HepG2 (cell line): Measurements from ENCODE around the gene BYSL. TPM values are rescaled to one million over a fixed set of nuclear protein-coding genes. Genes with fewer than 3 reads are reported as not detected.

Experiments used
- ATAC-seq: fragments of 200-7000 bp; cut with Tn5 transposase; 3 replicates; pipeline ENCODE4 v1.9.1; 2020; ENCODE audit warnings: mild to moderate bottlenecking, moderate library complexity
- BruUV-seq: library from RNA; stranded (reverse); fragments of 400-500 nt; replicated peaks from 2 replicates; lab custom pipeline; 2021; lab: Mats Ljungman, UMichigan
- CTCF ChIA-PET: fragments of 300-600 bp; formaldehyde crosslinking; extraction: SDS; loops from one replicate; lab custom pipeline; 2021; ENCODE audit warnings: low total read pairs, inconsistent platforms, low intra/inter-chr PET ratio; lab: Yijun Ruan, JAX
- POLR2A ChIA-PET: fragments of 350-600 bp; sonication (Branson Sonifier 250); formaldehyde crosslinking; loops from one replicate; lab custom pipeline; 2020; ENCODE audit warnings: antibody characterized with exemption, inconsistent platforms; lab: Yijun Ruan, JAX
- DNase-seq: peaks from one replicate; pipeline ENCODE4 v3.0.0-alpha.2; 2015; ENCODE audit warnings: low spot score
- FAIRE-seq: peaks from 3 replicates; lab custom pipeline; 2011; peaks lifted over from hg19 to GRCh38; lab: Jason Lieb, UNC
- H2AFZ ChIP-seq: one replicate; pipeline ENCODE4 v1.6.1; 2011; ENCODE audit warnings: low read length, inconsistent platforms
- H3K27ac ChIP-seq: fragments of 300-600 bp; 3 replicates; pipeline ENCODE4 v1.8.0; 2011; ENCODE audit warnings: mixed run types, mild to moderate bottlenecking, mixed read lengths, low read length, inconsistent platforms; ENCODE audit not compliant: insufficient read depth; ENCODE audit errors: extremely low read length
- H3K27me3 ChIP-seq, 2 experiments: fragments of 200-600 bp in 1 of 2; 2 replicates in 1 of 2; 3 replicates in 1 of 2; pipeline versions ENCODE4 v1.6.0 to v1.8.0; 2011; ENCODE audit warnings: low read length in 2 of 2, mild to moderate bottlenecking in 2 of 2, moderate library complexity in 2 of 2, inconsistent platforms in 1 of 2; ENCODE audit not compliant: insufficient read depth in 2 of 2, control insufficient read depth in 1 of 2
- H3K36me3 ChIP-seq, 2 experiments: fragments of 200-600 bp in 1 of 2; replicated peaks in 1 of 2; 2 replicates in 1 of 2; 3 replicates in 1 of 2; pipeline versions ENCODE4 v1.5.1 to v1.8.0; 2011; ENCODE audit warnings: low read length in 2 of 2, inconsistent platforms in 1 of 2; ENCODE audit not compliant: insufficient read depth in 2 of 2, control insufficient read depth in 1 of 2
- H3K4me1 ChIP-seq: 2 replicates; pipeline ENCODE4 v1.5.1; 2012; ENCODE audit warnings: low read length, inconsistent platforms; ENCODE audit not compliant: insufficient read depth
- H3K4me2 ChIP-seq: 2 replicates; pipeline ENCODE4 v1.6.0; 2011; ENCODE audit warnings: low read depth, low read length, inconsistent platforms
- H3K4me3 ChIP-seq, 3 experiments: fragments of 200-600 bp in 1 of 3; sonication (generic), shearing (Covaris generic) in 1 of 3; replicated peaks in 1 of 3; 2 replicates each; pipeline ENCODE4 v1.5.1; 2011 to 2016; ENCODE audit warnings: low read length in 3 of 3, inconsistent platforms in 2 of 3, low read depth in 2 of 3, mild to moderate bottlenecking in 2 of 3, control low read depth in 1 of 3, mixed read lengths in 1 of 3; ENCODE audit not compliant: insufficient read depth in 1 of 3
- H3K79me2 ChIP-seq: one replicate; pipeline ENCODE4 v1.6.1; 2011; ENCODE audit warnings: low read length, inconsistent platforms; ENCODE audit not compliant: insufficient read depth
- H3K9ac ChIP-seq: 2 replicates; pipeline ENCODE4 v1.6.0; 2011; ENCODE audit warnings: mild to moderate bottlenecking, low read depth, low read length, inconsistent platforms; ENCODE audit not compliant: insufficient read depth
- H3K9me3 ChIP-seq: 2 replicates; pipeline ENCODE4 v1.5.1; 2012; ENCODE audit warnings: mild to moderate bottlenecking, low read length
- H4K20me1 ChIP-seq: 2 replicates; pipeline ENCODE4 v1.6.0; 2011; ENCODE audit warnings: inconsistent platforms, mild to moderate bottlenecking, low read length, moderate library complexity; ENCODE audit not compliant: insufficient read depth
- ATF7 ChIP-seq, 2 experiments: fragments of 450-650 bp in 1 of 2; sonication (generic) in 1 of 2; formaldehyde crosslinking in 1 of 2; IDR thresholded peaks; 2 replicates each; pipeline versions ENCODE4 v1.4.0 to v1.6.1; 2016 to 2020; ENCODE audit warnings: antibody characterized with exemption in 1 of 2, mild to moderate bottlenecking in 1 of 2, missing genetic modification reagents in 1 of 2
- BRF2 ChIP-seq: sonication (generic); formaldehyde crosslinking; IDR thresholded peaks from 2 replicates; pipeline ENCODE4 v1.8.1; 2022; ENCODE audit warnings: mild to moderate bottlenecking, missing genetic modification reagents
- CREM ChIP-seq, 2 experiments: sonication (generic) in 1 of 2; formaldehyde crosslinking in 1 of 2; IDR thresholded peaks; 2 replicates each; pipeline versions ENCODE4 v1.4.0 to v1.6.1; 2016 to 2020; ENCODE audit warnings: antibody characterized with exemption in 1 of 2, mild to moderate bottlenecking in 1 of 2, missing genetic modification reagents in 1 of 2
- DBP ChIP-seq: sonication (generic); formaldehyde crosslinking; IDR thresholded peaks from 2 replicates; pipeline ENCODE4 v1.4.0; 2020; ENCODE audit warnings: missing genetic modification reagents; ENCODE audit errors: not compliant biosample characterization
- GATAD2A ChIP-seq: IDR thresholded peaks from 2 replicates; pipeline ENCODE4 v1.6.1; 2016
- HNRNPK ChIP-seq: fragments of 200-400 bp; formaldehyde crosslinking; IDR thresholded peaks from 2 replicates; pipeline ENCODE4 v1.6.1; 2018; ENCODE audit warnings: low read length, low read depth, moderate library complexity, mild to moderate bottlenecking; ENCODE audit not compliant: poor library complexity, severe bottlenecking
- MED13 ChIP-seq: sonication (generic); formaldehyde crosslinking; IDR thresholded peaks from 2 replicates; pipeline ENCODE4 v1.5.0; 2020; ENCODE audit warnings: missing genetic modification reagents
- SALL2 ChIP-seq: sonication (generic); formaldehyde crosslinking; IDR thresholded peaks from 2 replicates; pipeline ENCODE4 v1.8.1; 2023; ENCODE audit warnings: mild to moderate bottlenecking, missing genetic modification reagents, inconsistent platforms
- SP1 ChIP-seq, 2 experiments: fragments of 450-650 bp in 1 of 2; sonication (generic) in 1 of 2; formaldehyde crosslinking in 1 of 2; IDR thresholded peaks; 2 replicates each; pipeline versions ENCODE4 v1.4.0 to v1.6.1; 2016 to 2020; ENCODE audit warnings: missing genetic modification reagents in 1 of 2
- SP2 ChIP-seq: sonication (generic); formaldehyde crosslinking; IDR thresholded peaks from 2 replicates; pipeline ENCODE4 v1.5.1; 2020; ENCODE audit warnings: mild to moderate bottlenecking, missing genetic modification reagents
- TAF1 ChIP-seq: sonication (generic); formaldehyde crosslinking; IDR thresholded peaks from 2 replicates; pipeline ENCODE4 v1.4.0; 2020; ENCODE audit warnings: missing genetic modification reagents
- ZKSCAN5 ChIP-seq: sonication (generic); formaldehyde crosslinking; IDR thresholded peaks from 2 replicates; pipeline ENCODE4 v1.5.1; 2020; ENCODE audit warnings: mild to moderate bottlenecking, missing genetic modification reagents
- ZNF121 ChIP-seq: sonication (generic); formaldehyde crosslinking; IDR thresholded peaks from 2 replicates; pipeline ENCODE4 v1.5.0; 2020; ENCODE audit warnings: mild to moderate bottlenecking, missing genetic modification reagents
- ZNF136 ChIP-seq: sonication (generic); formaldehyde crosslinking; IDR thresholded peaks from 2 replicates; pipeline ENCODE4 v1.8.1; 2022; ENCODE audit warnings: low read depth, mild to moderate bottlenecking, moderate library complexity, missing genetic modification reagents
- ZNF343 ChIP-seq: sonication (generic); formaldehyde crosslinking; IDR thresholded peaks from 2 replicates; pipeline ENCODE4 v1.4.0; 2020; ENCODE audit warnings: mild to moderate bottlenecking, missing genetic modification reagents
- ZNF674 ChIP-seq: sonication (generic); formaldehyde crosslinking; IDR thresholded peaks from 2 replicates; pipeline ENCODE4 v1.5.0; 2020; ENCODE audit warnings: low read depth, mild to moderate bottlenecking, missing genetic modification reagents
- WGBS: methylation state at CpG from one replicate; pipeline ENCODE4 v1.1.6; 2017; ENCODE audit warnings: low lambda C conversion rate; 5-methylcytosine and 5-hydroxymethylcytosine counted together
- in situ Hi-C: cut with HindIII; loops from 2 replicates; pipeline ENCODE4 v1.10.0; 2017; ENCODE audit warnings: low pct_unique_long_range_greater_than_20kb; ENCODE audit not compliant: extremely low pct_ligation_motif_present
- intact Hi-C: fragments of 100-400 bp; cut with micrococcal nuclease; formaldehyde crosslinking; loops from one replicate; pipeline ENCODE4 v1.10.0; 2022; ENCODE audit not compliant: unreplicated experiment
- polyA plus RNA-seq, 8 experiments: library from polyadenylated mRNA; depleted of rRNA in 3 of 8; stranded (reverse) in 7 of 8; unstranded in 1 of 8; fragments of >200 nt; fragmentation: Illumina TruSeq in 4 of 8; extraction: Trizol in 4 of 8; gene quantifications; 2 replicates each; pipeline versions ENCODE4 v1.2.1 to v1.2.3, GENCODE V29; 2011 to 2016; ENCODE audit warnings: low read depth in 4 of 8, missing spikeins in 1 of 8, mixed read lengths in 1 of 8; ENCODE audit not compliant: insufficient read depth in 1 of 8
- total RNA-seq, 5 experiments: library from RNA; depleted of rRNA; stranded (reverse); fragments of >200 nt; fragmentation: Illumina TruSeq; extraction: Trizol; gene quantifications; 2 replicates each; pipeline ENCODE4 v1.2.3, GENCODE V29; 2016; ENCODE audit warnings: low read depth in 1 of 5
- TF ChIP-seq, protein P1 (sequence below): sonication (generic); formaldehyde crosslinking; IDR thresholded peaks from 2 replicates; pipeline ENCODE4 v1.4.0; 2020; ENCODE audit warnings: missing genetic modification reagents
- TF ChIP-seq, protein P2 (sequence below): sonication (generic); formaldehyde crosslinking; IDR thresholded peaks from 2 replicates; pipeline ENCODE4 v1.4.0; 2020; ENCODE audit warnings: missing genetic modification reagents

BYSL gene
- total and polyA plus RNA-seq, 2 of the 13 experiments (the other 11 are each of a cell fraction or from before 2014, with no cell fraction given): 27.9 to 28.6 TPM

GRCh38 chr6:41935685-41936072 is 14.4 kb downstream of the BYSL start (continued):
- TF ChIP-seq, protein P1, sequence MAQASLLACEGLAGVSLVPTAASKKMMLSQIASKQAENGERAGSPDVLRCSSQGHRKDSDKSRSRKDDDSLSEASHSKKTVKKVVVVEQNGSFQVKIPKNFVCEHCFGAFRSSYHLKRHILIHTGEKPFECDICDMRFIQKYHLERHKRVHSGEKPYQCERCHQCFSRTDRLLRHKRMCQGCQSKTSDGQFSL: 0 out of 2 replicates have a peak, but pooled peaks have one; percentile 46

DNA sequence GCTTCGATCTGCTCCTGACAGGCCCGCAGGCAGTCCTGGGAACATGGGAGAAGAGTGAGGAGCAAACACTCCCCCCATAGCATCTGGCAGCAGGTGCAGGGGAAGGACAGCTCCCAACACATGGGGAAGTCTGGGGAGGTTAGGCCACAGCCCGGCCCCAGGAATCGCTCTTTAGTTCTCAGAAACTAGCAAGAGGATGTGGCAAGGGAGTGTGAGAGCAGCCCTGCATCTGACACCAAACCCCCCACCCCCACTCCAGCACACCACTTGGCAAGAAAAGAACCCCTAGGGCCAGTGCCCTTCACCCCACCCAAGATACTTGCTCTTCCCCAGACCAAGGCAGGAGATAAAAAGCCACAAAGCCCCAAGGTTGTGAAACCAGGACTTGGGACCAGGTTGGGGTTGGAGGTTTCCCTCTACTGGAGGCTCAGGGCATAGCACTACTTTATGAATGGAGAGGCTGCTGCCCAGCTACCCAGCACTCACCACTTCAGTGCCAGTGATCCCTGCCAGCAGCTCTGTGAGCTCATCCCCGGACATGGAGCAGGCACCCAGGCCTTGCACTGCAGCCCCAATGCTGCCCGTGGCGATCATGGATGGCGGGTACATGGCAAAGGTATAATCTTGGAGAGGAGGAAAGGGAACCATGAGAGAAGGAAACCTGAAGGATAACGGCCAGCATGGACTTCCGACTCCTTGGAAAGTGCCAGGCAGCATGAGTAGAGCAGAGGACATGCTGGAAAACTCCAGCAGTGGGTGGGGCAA is 15.0 kb downstream of the BYSL start:
- peak; percentile 87 for DNase-seq
- 54% methylated on average over 10 of the region's 10 CpGs for WGBS
- Histone ChIP-seq H4K20me1 (peaks cover 7% of the 10 kb centered on the region; the same call in 1 of the 2 replicates), H3K36me3 (peaks cover 22 to 35% of the 10 kb centered on the region in 2 experiments), H3K27me3 (no peaks in the 10 kb centered on the region), H3K4me2 (no peak overlapping the region), H3K4me3 (no peak overlapping the region), H3K4me1 (peaks cover 30% of the 10 kb centered on the region), H3K9ac (no peak overlapping the region), H3K9me3 (no peaks in the 10 kb centered on the region), H3K79me2 (no peaks in the 10 kb centered on the region), H2AFZ (no peak overlapping the region), H3K27ac (peak overlapping the region; percentile 3)
- CTCF ChIA-PET: interaction anchor here (1.1 to 1.6 kb wide), 4 partner anchors 14 to 135 kb away, joined by 3 to 13 read pairs (median 6); no protein-coding TSS in a partner anchor
- in situ Hi-C loops (loop anchor here (5.0 kb wide), 1 partner anchor 106 kb away; no protein-coding TSS in a partner anchor), intact Hi-C loops (loop anchor here (1.0 to 5.0 kb wide), 4 partner anchors 15 to 154 kb away; partner anchors contain the start of genes BYSL, MED20 and PRICKLE4)
- peak; percentile 80 for ATAC-seq
- POLR2A ChIA-PET: interaction anchor here (0.9 to 7.4 kb wide), 6 partner anchors 11 to 149 kb away, joined by 3 to 45 read pairs (median 4); partner anchors contain the start of genes BYSL, MED20, TAF8 and TOMM6
- no TSS peak for BruUV-seq
- peak; percentile 90 for FAIRE-seq
- TF ChIP-seq ZNF136 (no peak), GATAD2A (CRISPR knock-in tag) (0 out of 2 replicates have a peak, but pooled peaks have one; percentile 52), DBP (CRISPR knock-in tag) (no peak), MED13 (CRISPR knock-in tag) (no peak), ATF7 (IDR thresholded peaks at IDR 0.05) (no peak), ATF7 (CRISPR knock-in tag; IDR thresholded peaks at IDR 0.05) (no peak), SALL2 (CRISPR knock-in tag) (0 out of 2 replicates have a peak, but pooled peaks have one; percentile 42), ZKSCAN5 (CRISPR knock-in tag) (no peak), ZNF121 (CRISPR knock-in tag) (no peak), SP2 (no peak), ZNF674 (CRISPR knock-in tag) (no peak), ZNF343 (no peak), TAF1 (CRISPR knock-in tag) (no peak), CREM (IDR thresholded peaks at IDR 0.05) (no peak), CREM (CRISPR knock-in tag; IDR thresholded peaks at IDR 0.05) (no peak), HNRNPK (no peak), SP1 (IDR thresholded peaks at IDR 0.05) (no peak), SP1 (CRISPR knock-in tag; IDR thresholded peaks at IDR 0.05) (0 out of 2 replicates have a peak, but pooled peaks have one; percentile 8), BRF2 (CRISPR knock-in tag) (no peak)
- TF ChIP-seq, protein P2, sequence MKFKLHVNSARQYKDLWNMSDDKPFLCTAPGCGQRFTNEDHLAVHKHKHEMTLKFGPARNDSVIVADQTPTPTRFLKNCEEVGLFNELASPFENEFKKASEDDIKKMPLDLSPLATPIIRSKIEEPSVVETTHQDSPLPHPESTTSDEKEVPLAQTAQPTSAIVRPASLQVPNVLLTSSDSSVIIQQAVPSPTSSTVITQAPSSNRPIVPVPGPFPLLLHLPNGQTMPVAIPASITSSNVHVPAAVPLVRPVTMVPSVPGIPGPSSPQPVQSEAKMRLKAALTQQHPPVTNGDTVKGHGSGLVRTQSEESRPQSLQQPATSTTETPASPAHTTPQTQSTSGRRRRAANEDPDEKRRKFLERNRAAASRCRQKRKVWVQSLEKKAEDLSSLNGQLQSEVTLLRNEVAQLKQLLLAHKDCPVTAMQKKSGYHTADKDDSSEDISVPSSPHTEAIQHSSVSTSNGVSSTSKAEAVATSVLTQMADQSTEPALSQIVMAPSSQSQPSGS (CRISPR knock-in tag): no peak
